ENCODE results near the gene EDARADD.

- TF ChIP-seq CTCF (IDR thresholded peaks at IDR 0.05; ENCODE audit: borderline replicate concordance, extremely low read depth, low read length, poor library complexity, severe bottlenecking) = no peak
- no peak for TF ChIP-seq EZH2 (IDR thresholded peaks at IDR 0.05; ENCODE audit: borderline replicate concordance, low read depth, low read length, severe bottlenecking)
Observed at GRCh38 chr1:236388332-236388731, 5.8 kb upstream of the EDARADD start.
